GM21390 (cell line): Measurements from ENCODE around the gene ANKRD13C.
"Not testable (repeated sequence)": the region's sequence is repeated elsewhere in the genome, so short reads cannot be mapped to it uniquely, and the experiment has no call there.

Experiments used
- ATAC-seq: cut with Tn5 transposase; IDR thresholded peaks from one replicate; pipeline ENCODE4 v1.9.1; 2021; ENCODE audit not compliant: unreplicated experiment

The ANKRD13C gene

DNA sequence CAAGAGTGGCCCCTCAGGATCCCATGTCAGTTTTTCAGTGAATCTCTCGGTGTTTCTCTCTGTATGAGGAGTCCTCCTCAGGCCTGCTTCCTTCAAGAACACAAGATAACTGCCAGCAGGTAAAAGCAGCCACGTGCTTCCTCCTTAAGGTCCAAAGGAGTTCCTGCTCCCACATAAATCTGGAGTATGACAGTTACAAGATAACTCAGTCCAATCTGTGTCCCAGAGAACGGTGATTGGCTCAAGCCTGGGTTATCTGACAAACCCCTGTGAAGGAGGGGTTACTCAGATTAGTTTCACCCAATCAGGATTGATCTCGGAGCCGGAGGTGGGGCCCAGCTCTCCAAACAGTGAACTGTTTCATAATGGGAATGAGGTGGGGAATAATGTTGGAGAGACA is 5.8 kb upstream of the ANKRD13C start:
- ATAC-seq = no peak

DNA sequence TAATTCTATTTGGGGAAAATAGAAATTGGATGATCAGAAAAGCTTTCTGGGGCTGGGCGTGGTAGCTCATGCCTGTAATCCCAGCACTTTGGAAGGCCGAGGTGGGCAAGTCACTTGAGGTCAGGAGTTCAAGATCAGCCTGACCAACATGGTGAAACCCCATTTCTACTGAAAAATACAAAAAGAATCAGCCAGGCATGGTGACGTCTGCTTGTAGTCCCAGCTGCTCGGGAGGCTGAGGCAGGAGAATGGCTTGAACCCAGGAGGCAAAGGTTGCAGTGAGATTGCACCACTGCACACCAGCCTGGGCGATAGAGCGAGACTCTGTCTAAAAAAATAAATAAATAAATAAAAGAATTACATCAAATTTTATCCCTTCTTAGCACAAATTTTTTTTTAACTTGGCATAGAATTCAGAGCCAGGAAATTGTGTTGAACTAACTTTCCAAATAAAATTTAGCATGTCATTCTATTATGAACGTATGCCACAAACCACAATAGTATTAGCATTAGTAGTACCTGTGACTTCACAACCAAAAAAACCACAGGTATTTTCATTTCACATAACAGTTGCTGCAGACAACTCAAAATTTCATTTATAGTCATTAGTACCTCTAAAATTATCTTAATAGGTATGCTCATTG is 4.5 kb upstream of the ANKRD13C start:
- ATAC-seq = peak; percentile 43

DNA sequence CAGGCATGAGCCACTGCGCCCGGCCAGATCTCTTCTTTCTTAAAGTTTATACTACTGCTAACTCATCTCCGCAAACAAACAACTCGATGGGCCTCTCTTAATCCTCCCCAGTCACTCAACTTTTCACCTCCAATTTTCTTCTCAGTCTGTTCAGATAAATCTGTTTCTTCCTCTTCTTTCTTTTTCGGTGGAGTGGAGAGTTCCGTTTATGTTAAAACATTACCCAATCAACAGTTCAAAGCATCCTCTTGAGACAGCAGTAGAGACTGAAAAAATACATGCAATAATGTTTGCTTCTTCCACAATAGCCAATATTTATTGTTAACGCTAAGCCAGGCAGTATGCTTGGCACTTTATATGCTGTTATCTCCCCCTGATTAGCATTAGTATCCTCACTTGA is 1.4 kb upstream of the ANKRD13C start:
- ATAC-seq = no peak

DNA sequence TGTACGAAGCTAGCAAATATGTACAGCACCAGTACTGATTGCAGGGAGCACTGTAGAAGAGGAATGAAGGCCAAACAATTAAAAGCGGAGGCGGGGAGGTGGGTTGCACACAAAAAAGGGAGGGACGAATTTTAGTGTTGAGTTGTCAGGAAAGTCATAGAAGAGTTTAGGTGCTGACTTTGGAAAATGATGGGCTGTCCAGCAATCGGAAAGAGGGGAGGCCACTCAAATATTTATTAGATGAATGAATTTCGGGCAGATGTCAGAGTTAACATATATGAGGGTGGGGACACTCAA is 537 bp upstream of the ANKRD13C start:
- ATAC-seq = no peak

DNA sequence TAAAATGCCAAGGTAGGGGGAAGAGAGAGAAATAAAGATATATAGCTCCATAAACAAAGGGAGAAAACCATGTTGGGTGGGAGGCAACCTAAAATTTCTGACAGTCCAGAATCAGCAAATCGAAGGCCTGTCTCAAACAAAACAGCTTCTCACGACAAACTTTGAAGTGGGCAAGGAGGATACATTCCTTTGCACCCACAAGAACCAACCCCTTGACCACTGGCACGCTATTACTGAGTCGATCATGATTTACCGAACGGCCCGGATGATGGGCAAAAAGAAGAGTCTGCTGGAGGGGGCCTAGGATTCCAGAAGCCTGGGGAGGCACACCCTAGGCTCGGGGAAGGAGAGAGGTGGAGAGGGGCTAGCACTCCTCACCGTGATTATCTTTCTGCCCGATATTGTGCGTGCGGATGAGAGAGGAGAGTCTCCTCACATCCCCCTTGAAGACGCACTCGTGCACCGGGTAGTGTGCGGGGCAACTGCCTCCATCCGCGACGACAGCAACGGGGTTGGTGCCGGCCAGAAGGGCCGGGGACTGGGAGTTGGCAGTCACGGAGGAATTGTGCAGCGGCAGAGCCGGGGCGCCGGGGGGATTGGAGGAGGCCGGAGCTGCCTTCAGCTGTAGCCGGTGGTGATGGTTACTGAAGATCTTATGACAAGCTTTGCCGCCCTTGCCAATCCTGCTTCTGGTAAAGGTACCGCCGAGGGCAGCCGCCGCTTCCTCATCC is 756 bp downstream of the ANKRD13C start:
- peak; percentile 23 for ATAC-seq

DNA sequence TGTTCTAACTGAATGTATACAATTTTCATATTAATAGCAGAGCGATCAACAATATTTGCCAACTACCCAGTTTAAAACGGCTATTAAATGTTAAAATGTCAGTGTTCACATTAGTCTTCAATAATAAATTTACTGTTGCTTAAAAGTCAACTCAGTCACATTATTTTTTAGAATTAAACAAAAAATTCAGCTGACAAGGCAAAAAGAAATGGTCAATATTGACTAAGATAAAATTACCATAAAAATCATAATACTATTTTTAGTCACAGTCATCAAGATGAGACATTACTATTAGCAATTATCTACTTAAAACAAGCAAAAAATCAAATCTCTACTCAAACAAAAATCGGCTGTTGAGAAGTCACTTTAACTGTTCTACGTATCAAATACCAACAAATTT is 1.5 kb downstream of the ANKRD13C start:
- no peak for ATAC-seq

DNA sequence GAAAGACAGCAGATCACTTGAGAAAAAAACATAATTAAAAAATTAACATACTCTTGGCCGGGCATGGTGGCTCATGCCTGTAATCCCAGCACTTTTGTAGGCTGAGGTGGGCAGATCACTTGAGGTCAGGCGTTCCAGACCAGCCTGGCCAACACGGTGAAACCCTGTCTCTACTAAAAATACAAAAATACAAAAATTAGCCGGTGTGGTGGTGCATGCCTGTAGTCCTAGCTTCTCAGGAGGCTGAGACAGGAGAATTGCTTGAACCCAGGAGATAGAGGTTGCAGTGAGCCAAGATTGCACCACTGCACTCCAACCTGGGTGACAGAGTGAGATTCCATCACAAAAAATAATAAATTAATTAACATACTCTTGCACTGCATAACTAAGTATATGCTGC is 4.7 kb downstream of the ANKRD13C start:
- ATAC-seq = not testable (repeated sequence)

DNA sequence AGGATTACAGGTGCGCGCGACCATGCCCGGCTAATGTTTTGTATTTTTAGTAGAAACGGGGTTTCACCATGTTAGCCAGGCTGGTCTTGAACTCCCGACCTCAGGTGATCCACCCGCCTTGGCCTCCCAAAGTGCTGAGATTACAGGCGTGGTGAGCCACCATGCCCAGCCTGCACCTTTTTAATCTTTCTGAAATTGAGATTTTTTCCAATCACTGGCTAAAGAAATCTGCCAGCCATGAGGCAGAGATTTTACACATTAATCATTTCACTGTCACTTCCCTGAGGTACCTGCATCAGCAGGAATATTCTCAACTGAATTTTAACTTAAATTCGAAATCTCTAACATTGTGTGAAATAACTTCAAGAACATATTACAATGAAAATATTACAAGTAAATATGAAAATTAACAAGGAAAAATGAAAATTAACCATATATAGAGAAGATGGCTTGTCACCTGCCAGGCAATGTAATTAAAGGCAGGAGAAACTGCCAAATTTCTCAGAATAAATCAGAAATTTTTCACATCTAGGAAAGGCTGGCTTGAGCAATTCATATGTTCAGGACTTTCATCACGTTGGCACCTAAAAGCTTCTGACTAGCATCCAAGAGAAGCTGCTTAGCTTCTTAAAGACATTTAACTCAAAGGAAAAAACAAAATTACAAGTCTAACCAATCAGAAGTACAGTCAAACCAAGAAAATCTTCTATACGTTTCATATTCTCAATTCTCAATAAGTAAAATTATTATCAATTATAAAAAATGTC is 5.9 kb downstream of the ANKRD13C start:
- ATAC-seq = no peak

DNA sequence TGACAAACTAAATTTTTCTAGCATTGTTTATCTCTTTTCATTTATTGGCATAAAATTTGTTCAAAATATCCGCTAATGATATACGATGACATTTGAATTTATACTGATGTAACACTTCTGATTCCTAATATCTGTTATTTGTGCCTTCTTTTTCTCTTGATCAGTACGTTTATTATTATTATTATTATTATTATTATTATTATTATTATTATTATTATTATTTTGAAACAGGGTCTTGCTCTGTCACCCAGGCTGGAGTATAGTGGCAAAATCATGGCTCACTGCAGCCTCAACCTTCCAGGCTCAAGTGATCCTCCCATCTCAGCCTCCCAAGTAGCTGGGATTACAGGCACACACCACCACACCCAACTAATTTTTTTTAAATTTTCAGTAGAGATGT is 14.9 kb downstream of the ANKRD13C start:
- ATAC-seq = not testable (repeated sequence)

DNA sequence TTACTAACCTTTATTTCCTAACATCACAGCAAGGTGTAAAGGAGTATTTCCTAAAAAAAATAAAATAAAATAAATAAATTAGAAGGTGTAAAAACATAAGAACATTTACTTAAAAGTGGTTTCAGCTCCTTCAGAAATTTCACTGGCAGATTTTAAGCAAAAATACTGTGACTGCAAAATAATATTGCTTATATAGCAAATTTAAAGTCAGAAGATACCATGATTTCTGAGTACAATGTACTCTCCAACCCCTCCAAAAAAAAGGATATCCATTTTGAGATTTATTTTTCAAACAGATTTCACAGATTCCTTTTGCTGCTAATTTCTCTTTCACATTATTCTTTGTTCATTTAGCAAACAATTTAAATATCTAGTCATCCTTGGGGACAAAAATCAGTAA is 18.5 kb downstream of the ANKRD13C start:
- ATAC-seq = no peak

DNA sequence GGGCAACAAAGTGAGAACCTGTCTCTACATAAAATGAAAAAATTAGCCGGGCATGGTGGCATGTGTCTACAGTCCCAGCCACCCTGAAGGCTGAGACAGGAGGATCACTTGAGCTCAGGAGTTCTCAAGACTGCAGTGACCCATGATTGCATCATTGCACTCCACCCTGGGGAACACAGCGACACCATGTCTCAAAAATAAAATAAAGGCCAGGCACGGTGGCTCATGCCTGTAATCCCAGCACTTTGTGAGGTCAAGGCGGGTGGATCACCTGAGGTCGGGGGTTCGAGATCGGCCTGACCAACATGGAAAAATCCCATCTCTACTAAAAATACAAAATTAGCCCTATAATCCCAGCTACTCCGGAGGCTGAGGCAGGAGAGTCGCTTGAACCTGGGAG is 20.1 kb downstream of the ANKRD13C start:
- ATAC-seq = no peak

DNA sequence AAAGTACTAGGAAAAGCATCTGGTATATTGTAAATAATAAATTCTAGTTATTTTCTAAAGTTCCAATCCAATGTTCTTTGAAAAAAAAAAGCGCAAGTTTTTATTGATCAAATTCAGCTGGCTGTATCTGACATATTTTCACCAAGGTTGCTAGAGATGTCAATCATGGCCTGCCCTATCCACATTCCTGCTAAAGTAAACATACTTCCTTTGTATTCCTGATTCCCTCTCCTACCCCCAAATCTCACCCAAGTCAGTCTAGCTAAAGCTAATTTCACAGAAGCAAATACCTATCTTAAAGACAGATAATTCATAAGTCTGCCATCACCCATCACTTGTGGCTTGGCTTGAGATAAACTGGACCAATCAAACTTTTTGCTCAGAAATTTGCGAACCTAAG is 21.3 kb downstream of the ANKRD13C start:
- ATAC-seq = no peak

DNA sequence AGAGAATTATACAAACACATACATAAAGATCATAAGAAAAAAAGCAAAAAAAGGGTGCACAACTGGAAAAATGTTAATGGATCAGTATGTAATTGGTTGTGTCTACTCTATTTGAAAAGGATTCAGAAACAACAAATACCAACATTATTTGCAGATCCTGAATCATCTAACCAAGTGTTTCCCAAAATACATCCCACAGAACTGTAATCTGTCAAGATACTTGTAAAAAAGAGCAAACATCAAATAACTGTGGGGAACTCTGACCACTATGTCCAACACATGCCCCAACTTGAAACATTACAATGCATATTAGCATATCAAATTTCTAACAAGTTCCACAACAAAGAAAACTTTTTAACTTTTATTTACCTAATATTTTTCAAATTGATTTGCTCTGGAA is 22.6 kb downstream of the ANKRD13C start:
- ATAC-seq = no peak

DNA sequence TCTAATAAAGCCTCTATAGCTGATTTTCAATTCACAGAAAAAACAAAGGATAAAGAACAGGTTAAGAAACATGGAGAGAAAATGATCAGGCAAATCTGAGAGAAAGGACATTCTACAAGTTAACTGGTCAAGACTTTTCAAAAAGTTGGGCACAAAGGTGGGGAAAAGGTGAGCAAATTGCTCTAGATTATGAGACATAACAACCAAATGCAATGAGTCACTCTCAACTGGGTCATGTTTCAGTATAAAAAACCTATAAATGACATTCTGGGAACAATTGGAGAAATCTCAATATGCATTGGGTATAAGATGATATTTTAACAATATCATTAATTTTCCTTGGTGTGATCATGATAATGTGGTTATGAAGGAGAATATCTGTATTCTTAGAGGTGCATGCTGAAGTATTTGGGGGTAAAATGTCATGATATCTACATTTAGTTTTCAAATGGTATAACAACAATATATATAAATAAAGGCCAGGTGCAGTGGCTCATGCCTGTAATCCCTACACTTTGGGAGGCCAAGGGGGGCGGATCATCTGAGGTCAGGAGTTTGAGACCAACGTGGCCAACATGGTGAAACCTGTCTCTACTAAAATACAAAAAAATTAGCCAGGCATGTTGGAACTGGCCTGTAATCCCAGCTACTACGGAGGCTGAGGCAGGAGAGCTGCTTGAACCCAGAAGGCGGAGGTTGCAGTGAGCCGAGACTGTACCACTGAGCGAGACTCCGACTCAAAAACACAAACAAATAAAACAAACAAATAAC is 27.0 kb downstream of the ANKRD13C start:
- ATAC-seq = no peak

DNA sequence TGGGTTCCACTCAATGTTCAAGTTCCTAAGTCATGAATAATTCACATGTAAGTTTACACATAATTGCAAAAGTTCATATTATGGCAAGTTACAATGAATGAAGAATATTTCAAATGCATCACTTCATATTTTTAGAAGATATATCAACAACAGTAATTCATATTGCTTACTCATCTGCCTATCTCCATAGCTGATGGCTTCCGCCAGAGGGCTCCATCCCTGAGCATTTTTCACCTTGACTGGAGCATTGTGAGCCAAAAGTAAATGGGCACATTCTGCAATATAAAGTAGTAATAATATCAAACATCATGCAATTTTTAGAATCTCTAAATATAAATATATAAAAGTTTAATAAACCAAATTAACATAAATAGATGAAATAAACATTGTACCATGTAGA is 29.8 kb downstream of the ANKRD13C start:
- no peak for ATAC-seq

DNA sequence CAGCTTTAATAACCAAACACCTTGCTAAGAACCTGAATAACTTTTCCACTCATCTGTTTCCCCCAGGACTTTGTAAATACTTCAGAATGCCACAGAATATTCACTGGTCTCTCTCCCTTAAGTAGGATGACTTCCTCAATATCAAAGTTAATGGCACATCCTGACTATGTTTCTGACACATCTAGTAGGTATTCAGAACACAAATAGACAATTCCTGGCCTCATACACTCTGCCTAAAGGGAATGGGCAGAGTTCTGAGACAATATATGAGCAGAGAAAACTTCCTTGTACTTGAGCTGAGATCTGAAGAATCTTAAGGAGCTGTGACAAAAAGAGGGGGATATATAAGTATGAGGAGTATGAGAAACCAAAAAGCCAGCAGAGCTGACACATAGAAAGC is 34.8 kb downstream of the ANKRD13C start:
- no peak for ATAC-seq

DNA sequence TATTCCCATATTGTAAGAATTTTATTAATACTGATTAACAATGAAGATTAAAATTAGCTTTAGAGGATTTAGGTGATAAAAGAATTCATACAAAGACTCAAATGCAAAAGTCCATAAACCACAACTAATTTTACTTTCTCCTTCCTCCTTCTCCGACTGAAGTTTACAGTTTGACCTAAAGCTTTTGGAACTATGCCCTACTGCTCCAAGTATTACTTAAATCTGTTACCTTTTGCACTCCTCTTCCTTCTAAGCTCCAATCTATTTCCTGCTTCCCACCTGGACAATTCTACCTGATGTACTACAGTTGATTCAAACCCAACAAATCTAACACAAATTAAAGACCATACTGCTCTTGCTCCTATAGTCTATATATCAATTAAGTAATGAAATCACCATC is 36.3 kb downstream of the ANKRD13C start:
- no peak for ATAC-seq

DNA sequence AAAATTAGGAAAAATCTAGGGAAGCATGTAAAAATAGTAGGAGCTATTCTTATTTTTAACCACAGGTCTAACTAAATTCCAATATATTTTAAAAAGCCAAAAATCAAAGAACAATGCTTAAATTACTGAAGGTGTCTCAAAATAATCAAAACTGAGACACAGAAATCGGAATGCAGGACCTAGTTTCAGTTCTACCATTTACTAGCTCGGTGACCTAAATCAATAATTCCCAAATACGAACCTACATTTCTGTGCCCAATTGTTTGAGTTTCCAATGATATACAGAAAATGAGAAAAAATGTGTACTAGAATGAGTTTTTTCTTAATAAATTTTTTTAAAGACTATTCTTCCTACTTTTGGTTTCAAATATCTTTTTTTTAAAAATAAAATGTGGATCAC is 37.4 kb downstream of the ANKRD13C start:
- no peak for ATAC-seq

DNA sequence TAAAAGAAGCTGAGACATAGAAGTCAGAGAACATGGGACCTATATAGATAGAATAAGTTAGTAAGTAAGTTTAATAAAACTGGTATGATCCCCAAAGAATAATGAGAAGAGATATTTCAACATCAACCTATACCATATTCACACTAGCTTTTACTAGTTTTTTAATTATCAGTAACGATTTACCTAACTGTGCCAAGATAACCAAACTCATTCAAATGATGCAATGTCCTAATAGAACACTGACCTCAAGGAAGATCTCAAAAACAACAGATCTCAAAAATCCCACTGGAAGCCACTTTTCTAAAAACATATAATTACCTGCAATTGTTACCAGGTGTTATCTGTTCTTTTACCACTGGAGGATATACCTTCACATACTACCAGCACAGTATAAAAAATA is 38.7 kb downstream of the ANKRD13C start:
- no peak for ATAC-seq

DNA sequence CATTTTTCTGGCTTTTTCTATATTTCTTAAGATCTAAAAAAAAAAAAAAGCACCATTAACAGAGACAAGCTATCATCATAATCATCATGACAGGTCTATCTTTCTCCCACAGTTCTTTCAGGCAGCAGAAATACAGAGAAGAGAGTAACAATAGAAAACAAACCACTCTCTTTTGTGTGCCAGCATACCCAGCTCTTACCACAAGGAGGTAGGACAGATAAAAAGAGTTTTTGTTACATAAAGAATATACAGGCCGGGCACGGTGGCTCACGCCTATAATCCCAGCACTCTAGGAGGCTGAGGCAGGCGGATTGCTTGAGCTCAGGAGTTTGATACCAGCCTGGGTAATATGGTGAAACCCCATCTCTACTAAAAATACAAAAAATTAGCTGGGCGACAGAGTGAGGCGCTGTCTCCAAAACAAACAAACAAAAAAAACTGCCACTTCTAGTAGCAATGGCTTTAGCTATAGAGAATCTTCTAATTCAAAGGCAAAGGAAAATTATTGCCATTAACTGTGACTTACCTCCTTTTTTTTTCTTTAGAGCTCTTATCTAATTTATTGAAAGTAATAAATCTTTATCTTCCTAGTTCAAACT is 39.7 kb downstream of the ANKRD13C start:
- no peak for ATAC-seq

DNA sequence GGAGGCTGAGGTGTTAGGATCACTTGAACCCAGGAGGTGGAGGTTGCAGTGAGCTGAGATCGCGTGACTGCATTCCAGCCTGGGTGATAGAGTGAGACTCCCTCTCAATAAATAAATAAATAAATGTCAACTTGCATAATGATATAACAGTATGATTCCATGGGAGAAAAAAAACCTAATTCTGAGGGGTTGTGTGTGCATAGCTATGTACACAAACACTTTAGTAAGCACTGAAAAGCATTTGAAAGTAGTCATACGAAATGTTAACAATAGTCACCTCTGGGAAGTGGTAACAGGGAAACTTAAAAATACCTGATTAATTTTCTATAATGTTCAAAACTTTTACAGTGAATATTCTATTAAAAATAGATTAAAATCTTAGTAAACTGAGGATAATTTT is 43.2 kb downstream of the ANKRD13C start:
- no peak for ATAC-seq
